Smooth muscle cell (in vitro differentiated cells): Measurements from ENCODE around the gene ESYT2. TPM values are rescaled to one million over a fixed set of nuclear protein-coding genes. Genes with fewer than 3 reads are reported as not detected.

Experiments used
- DNase-seq: peaks from one replicate; lab custom pipeline; 2025; ENCODE audit not compliant: unreplicated experiment; lab: John Stamatoyannopoulos, UW
- H2AFZ ChIP-seq: fragments of 200-600 bp; sonication (generic); 2 replicates; pipeline ENCODE4 v1.6.0; 2016; ENCODE audit warnings: antibody characterized with exemption, low read depth, mild to moderate bottlenecking
- H3F3A ChIP-seq: fragments of 200-600 bp; sonication (generic); 2 replicates; pipeline ENCODE4 v1.6.0; 2017; ENCODE audit warnings: antibody characterized with exemption, low read depth
- H3K27ac ChIP-seq: fragments of 200-600 bp; sonication (generic); 2 replicates; pipeline ENCODE4 v1.5.1; 2016; ENCODE audit warnings: low read depth, mild to moderate bottlenecking
- H3K27me3 ChIP-seq: fragments of 200-600 bp; sonication (generic); 2 replicates; pipeline ENCODE4 v1.6.1; 2016; ENCODE audit warnings: low read depth, mild to moderate bottlenecking
- H3K36me3 ChIP-seq: fragments of 200-600 bp; sonication (generic); 2 replicates; pipeline ENCODE4 v1.5.1; 2016; ENCODE audit warnings: low read depth
- H3K4me1 ChIP-seq: fragments of 200-600 bp; sonication (generic); 2 replicates; pipeline ENCODE4 v1.5.1; 2016; ENCODE audit warnings: low read depth
- H3K4me2 ChIP-seq: fragments of 200-600 bp; sonication (generic); 2 replicates; pipeline ENCODE4 v1.6.0; 2016; ENCODE audit warnings: mild to moderate bottlenecking
- H3K4me3 ChIP-seq: fragments of 200-600 bp; sonication (generic); 2 replicates; pipeline ENCODE4 v1.5.1; 2016; ENCODE audit warnings: mild to moderate bottlenecking
- H3K79me2 ChIP-seq: fragments of 200-600 bp; sonication (generic); 2 replicates; pipeline ENCODE4 v1.6.0; 2016; ENCODE audit warnings: low read depth, mild to moderate bottlenecking
- H3K9ac ChIP-seq: fragments of 200-600 bp; sonication (generic); 2 replicates; pipeline ENCODE4 v1.6.0; 2016; ENCODE audit warnings: low read depth
- H3K9me3 ChIP-seq: fragments of 200-600 bp; sonication (generic); replicated peaks from 2 replicates; pipeline ENCODE4 v1.5.1; 2016; ENCODE audit warnings: low read depth
- H4K20me1 ChIP-seq: fragments of 200-600 bp; sonication (generic); 2 replicates; pipeline ENCODE4 v1.6.0; 2016; ENCODE audit warnings: low read depth
- CTCF ChIP-seq: fragments of 200-600 bp; sonication (generic); IDR thresholded peaks from 2 replicates; pipeline ENCODE4 v1.5.1; 2017; ENCODE audit warnings: borderline replicate concordance, mild to moderate bottlenecking, antibody characterized with exemption; ENCODE audit not compliant: insufficient read depth, poor library complexity, severe bottlenecking
- WGBS: methylation state at CpG from one replicate; pipeline ENCODE4 v1.1.7; 2016; ENCODE audit warnings: low lambda C conversion rate; 5-methylcytosine and 5-hydroxymethylcytosine counted together
- polyA plus RNA-seq: library from polyadenylated mRNA; unstranded; fragments of >200 nt; fragmentation: Nextera tagmentation; extraction: Ambion mirVana; gene quantifications from 2 replicates; pipeline ENCODE4 v1.2.1, GENCODE V29; 2016
- total RNA-seq: library from RNA; depleted of rRNA; stranded (reverse); fragments of >200 nt; gene quantifications from 2 replicates; pipeline ENCODE4 v1.2.3, GENCODE V29; 2014

ESYT2 gene
- total and polyA plus RNA-seq, 2 experiments from 2014 or later = 27.9 to 69.4 TPM

DNA sequence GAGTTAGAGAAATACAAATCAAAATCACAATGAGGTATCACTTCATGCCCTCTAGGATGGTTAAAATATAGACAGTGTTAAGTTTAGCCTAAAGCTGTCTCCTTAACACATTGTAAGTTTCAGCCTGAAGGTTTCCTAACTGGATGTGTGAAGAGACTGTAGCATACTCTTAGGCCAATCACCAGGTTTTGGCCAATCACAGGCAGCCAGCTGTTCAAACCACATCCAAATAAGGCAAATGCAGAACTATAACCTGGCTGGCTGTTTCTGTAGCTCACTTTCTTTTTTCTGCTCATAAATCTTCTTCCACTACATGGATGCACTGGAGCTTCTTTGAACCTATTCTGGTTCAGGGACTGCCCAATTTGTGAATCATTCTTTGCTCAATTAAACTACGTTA, 19.7 kb downstream of the ESYT2 start:
- Histone ChIP-seq H3K79me2 (peaks cover 96% of the 10 kb centered on the region), H3K27me3 (no peaks in the 10 kb centered on the region), H3K9me3 (no peaks in the 10 kb centered on the region), H3K36me3 (no peaks in the 10 kb centered on the region), H3K4me3 (no peak overlapping the region), H3K27ac (no peak overlapping the region), H3K4me2 (no peak overlapping the region), H3K9ac (no peak overlapping the region), H3K4me1 (no peaks in the 10 kb centered on the region), H3F3A (peaks cover 9% of the 10 kb centered on the region), H2AFZ (no peak overlapping the region), H4K20me1 (peaks cover 48% of the 10 kb centered on the region)
- DNase-seq = no peak
- 88% methylated on average over 1 of the region's 1 CpG for WGBS
- no peak for TF ChIP-seq CTCF

DNA sequence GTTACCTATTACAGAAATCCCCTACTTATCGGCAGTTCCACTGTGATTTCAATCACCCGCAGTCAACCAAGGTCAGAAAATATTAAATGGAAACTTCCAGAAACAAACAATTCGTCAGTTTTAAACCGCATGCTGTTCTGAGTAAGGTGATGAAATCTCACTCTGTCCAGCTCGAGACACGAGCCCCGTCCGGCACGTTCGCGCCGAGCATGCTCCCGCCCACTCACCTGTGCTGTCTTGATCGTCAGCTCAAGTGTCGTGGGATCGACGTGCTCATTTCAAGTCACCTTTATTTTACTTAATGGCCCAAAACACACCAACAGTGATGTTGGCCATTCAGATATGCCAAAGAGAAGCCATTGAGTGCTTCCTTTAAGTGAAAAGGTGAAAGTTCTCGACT, 21.2 kb downstream of the ESYT2 start:
- H3F3A ChIP-seq = peaks cover 9% of the 10 kb centered on the region
- WGBS = 98% methylated on average over 18 of the region's 18 CpGs

DNA sequence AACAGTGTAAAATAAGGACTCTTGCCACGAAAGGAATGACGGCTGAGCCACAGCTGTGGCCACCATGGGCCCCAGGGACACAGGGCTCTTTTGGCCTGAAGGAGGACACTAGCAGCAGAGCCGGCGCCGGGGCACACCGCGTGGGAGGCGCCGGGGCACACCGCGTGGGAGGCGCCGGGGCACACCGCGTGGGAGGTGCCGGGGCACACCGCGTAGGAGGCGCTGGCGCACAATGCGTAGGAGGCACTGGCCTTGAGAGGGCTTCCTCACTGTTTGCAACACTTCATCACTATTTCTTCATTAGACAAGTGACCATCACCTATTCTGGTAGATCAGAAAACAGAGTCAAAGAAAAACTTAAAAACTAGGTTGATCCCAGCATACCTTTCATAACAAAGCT, 23.4 kb downstream of the ESYT2 start:
- Histone ChIP-seq H3F3A (no peaks in the 10 kb centered on the region), H3K4me2 (no peak overlapping the region), H3K27ac (no peak overlapping the region), H3K79me2 (peaks cover 87% of the 10 kb centered on the region), H3K9me3 (no peaks in the 10 kb centered on the region), H3K4me3 (no peak overlapping the region), H3K36me3 (no peaks in the 10 kb centered on the region), H4K20me1 (peaks cover 61% of the 10 kb centered on the region), H2AFZ (no peak overlapping the region), H3K27me3 (no peaks in the 10 kb centered on the region), H3K4me1 (no peaks in the 10 kb centered on the region), H3K9ac (no peak overlapping the region)
- no peak for TF ChIP-seq CTCF
- 75% methylated on average over 21 of the region's 21 CpGs for WGBS
- DNase-seq = no peak

More for the DNA sequence above, 21.2 kb downstream of the ESYT2 start:
- H3K27ac ChIP-seq = no peak overlapping the region
- H3K9me3 ChIP-seq = no peaks in the 10 kb centered on the region
- no peak overlapping the region for H3K4me2 ChIP-seq
- H3K4me3 ChIP-seq = no peak overlapping the region
- H3K79me2 ChIP-seq = peaks cover 93% of the 10 kb centered on the region
- no peaks in the 10 kb centered on the region for H3K4me1 ChIP-seq
- H3K27me3 ChIP-seq = no peaks in the 10 kb centered on the region
- H2AFZ ChIP-seq = no peak overlapping the region
- peaks cover 48% of the 10 kb centered on the region for H4K20me1 ChIP-seq
- H3K36me3 ChIP-seq = no peaks in the 10 kb centered on the region
- no peak for DNase-seq
- H3K9ac ChIP-seq = no peak overlapping the region
- TF ChIP-seq CTCF = no peak

GRCh38 chr7:158805414-158805813, 23.9 kb downstream of the ESYT2 start:
- H3K4me1 ChIP-seq = no peaks in the 10 kb centered on the region
- 93% methylated on average over 2 of the region's 2 CpGs for WGBS
- H2AFZ ChIP-seq = no peak overlapping the region
- H3F3A ChIP-seq = no peaks in the 10 kb centered on the region
- H3K79me2 ChIP-seq = peaks cover 87% of the 10 kb centered on the region
- H3K27me3 ChIP-seq = no peaks in the 10 kb centered on the region
- H3K9ac ChIP-seq = no peak overlapping the region
- H3K27ac ChIP-seq = no peak overlapping the region
- no peak overlapping the region for H3K4me2 ChIP-seq
- no peak overlapping the region for H3K4me3 ChIP-seq
- no peaks in the 10 kb centered on the region for H3K9me3 ChIP-seq
- no peaks in the 10 kb centered on the region for H3K36me3 ChIP-seq
- peaks cover 61% of the 10 kb centered on the region for H4K20me1 ChIP-seq
- TF ChIP-seq CTCF = no peak
- no peak for DNase-seq
